HEK293T (cell line): ENCODE measurements around the gene ZBTB1.

Experiments
- CTCF ChIA-PET: fragments of 350-600 bp; formaldehyde crosslinking; extraction: SDS; loops from one replicate; lab custom pipeline; 2021; ENCODE audit warnings: antibody characterized with exemption, inconsistent platforms; lab: Yijun Ruan, JAX
- POLR2A ChIA-PET: fragments of 350-600 bp; formaldehyde crosslinking; extraction: SDS; loops from one replicate; lab custom pipeline; 2020; ENCODE audit warnings: antibody characterized with exemption, inconsistent platforms; lab: Yijun Ruan, JAX
- DNase-seq: peaks from one replicate; pipeline ENCODE4 v3.0.0; 2012; ENCODE audit warnings: mixed read lengths; ENCODE audit errors: extremely low spot score
- ARNT ChIP-seq: fragments of 450-650 bp; IDR thresholded peaks from 2 replicates; pipeline ENCODE4 v1.6.1; 2017; ENCODE audit warnings: mild to moderate bottlenecking
- BHLHE40 ChIP-seq: fragments of 450-650 bp; IDR thresholded peaks from 2 replicates; pipeline ENCODE4 v1.6.1; 2016; ENCODE audit warnings: mild to moderate bottlenecking, moderate library complexity, borderline replicate concordance
- CTBP1 ChIP-seq: fragments of 450-650 bp; IDR thresholded peaks from 2 replicates; pipeline ENCODE4 v1.6.1; 2016; ENCODE audit warnings: borderline replicate concordance
- ELF4 ChIP-seq: fragments of 450-650 bp; IDR thresholded peaks from 2 replicates; pipeline ENCODE4 v1.6.1; 2017; ENCODE audit warnings: antibody characterized with exemption
- FOXA1 ChIP-seq: fragments of 450-650 bp; IDR thresholded peaks from 2 replicates; pipeline ENCODE4 v1.6.1; 2016; ENCODE audit warnings: mild to moderate bottlenecking
- FOXK2 ChIP-seq: fragments of 450-650 bp; IDR thresholded peaks from 2 replicates; pipeline ENCODE4 v1.6.1; 2016; ENCODE audit warnings: mild to moderate bottlenecking
- FOXM1 ChIP-seq: fragments of 450-650 bp; IDR thresholded peaks from 2 replicates; pipeline ENCODE4 v1.6.1; 2017; ENCODE audit warnings: mild to moderate bottlenecking, borderline replicate concordance
- HDGF ChIP-seq: fragments of 450-650 bp; IDR thresholded peaks from 2 replicates; pipeline ENCODE4 v1.6.1; 2017; ENCODE audit warnings: antibody characterized with exemption, borderline replicate concordance
- L3MBTL2 ChIP-seq: fragments of 450-650 bp; conservative IDR thresholded peaks from 2 replicates; pipeline ENCODE4 v1.6.1; 2016; ENCODE audit warnings: mild to moderate bottlenecking
- LEF1 ChIP-seq: fragments of 450-650 bp; IDR thresholded peaks from 2 replicates; pipeline ENCODE4 v1.6.1; 2017; ENCODE audit warnings: mild to moderate bottlenecking, borderline replicate concordance
- NFRKB ChIP-seq: fragments of 450-650 bp; IDR thresholded peaks from 2 replicates; pipeline ENCODE4 v1.6.1; 2016; ENCODE audit warnings: mild to moderate bottlenecking, moderate library complexity
- SP1 ChIP-seq: fragments of 450-650 bp; IDR thresholded peaks from 2 replicates; pipeline ENCODE4 v1.6.1; 2017
- SUZ12 ChIP-seq: fragments of 450-650 bp; IDR thresholded peaks from 2 replicates; pipeline ENCODE4 v1.6.1; 2016; ENCODE audit warnings: mild to moderate bottlenecking
- TARDBP ChIP-seq: fragments of 450-650 bp; IDR thresholded peaks from 2 replicates; pipeline ENCODE4 v1.6.1; 2016
- ZNF384 ChIP-seq: fragments of 450-650 bp; IDR thresholded peaks from 2 replicates; pipeline ENCODE4 v1.6.1; 2016
- TF ChIP-seq, protein P1 (sequence below): fragments of 450-650 bp; IDR thresholded peaks from 2 replicates; pipeline ENCODE4 v1.6.1; 2016

The ZBTB1 gene

GRCh38 chr14:64474041-64474440 lies 30.5 kb upstream of the ZBTB1 start:
- ChIA-PET POLR2A (no interaction called here), CTCF (no interaction called here)
- DNase-seq, result no peak
- TF ChIP-seq NFRKB, result no peak
- TF ChIP-seq, protein P1, sequence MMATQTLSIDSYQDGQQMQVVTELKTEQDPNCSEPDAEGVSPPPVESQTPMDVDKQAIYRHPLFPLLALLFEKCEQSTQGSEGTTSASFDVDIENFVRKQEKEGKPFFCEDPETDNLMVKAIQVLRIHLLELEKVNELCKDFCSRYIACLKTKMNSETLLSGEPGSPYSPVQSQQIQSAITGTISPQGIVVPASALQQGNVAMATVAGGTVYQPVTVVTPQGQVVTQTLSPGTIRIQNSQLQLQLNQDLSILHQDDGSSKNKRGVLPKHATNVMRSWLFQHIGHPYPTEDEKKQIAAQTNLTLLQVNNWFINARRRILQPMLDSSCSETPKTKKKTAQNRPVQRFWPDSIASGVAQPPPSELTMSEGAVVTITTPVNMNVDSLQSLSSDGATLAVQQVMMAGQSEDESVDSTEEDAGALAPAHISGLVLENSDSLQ, result peak; percentile 69

DNA sequence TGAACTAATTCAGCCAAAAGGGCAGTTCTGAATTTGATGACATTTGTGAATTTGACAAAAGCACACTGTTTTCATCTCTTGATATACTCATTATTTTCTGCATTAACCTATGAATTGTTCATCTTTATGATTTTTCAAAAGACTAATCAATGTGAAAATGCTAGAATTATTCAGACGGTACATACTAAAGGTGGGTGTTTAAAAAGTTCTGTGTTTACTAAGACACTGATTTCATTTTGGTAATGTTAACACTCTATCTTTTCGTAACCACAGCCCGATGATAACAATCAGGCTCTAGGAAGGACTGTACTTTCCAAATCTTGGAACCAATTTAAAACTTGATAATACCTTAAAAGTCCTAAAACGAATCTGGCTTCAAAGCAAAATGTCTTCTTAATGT lies 29.9 kb upstream of the ZBTB1 start:
- TF ChIP-seq ZNF384 (no peak), NFRKB (no peak), FOXK2 (no peak), BHLHE40 (no peak), TARDBP (no peak), FOXM1 (no peak)

DNA sequence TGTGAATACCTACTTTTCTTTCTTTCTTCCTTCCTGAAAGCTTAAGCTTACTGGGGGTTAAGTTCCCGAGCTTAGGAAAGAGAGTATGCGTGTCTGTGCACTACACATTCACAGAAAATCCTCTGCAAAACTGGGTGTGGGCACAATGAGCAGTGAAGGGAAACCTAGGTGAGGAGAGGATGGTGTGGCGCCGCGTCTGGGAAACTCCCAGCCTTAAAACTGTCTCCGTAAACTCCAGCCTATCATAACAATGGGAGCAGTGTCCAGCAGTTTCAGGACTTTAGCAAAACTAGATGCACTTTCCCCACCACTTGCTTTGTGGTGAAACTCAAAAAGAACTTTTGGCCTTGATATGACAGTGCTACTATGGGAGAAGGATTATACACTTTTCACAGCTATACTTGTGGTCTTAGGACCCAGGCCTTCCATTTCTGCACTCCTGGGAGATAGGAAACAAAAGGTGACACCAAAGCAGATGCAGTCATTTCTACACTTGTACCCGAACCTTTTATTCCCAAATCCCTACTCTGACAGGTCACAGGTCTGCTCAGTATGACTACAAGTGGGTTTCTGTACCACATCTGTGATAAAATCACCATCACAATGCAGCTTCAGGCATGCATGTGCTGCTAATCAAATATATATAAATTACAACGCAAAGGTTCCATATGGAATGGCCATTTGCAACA lies 28.8 kb upstream of the ZBTB1 start:
- DNase-seq, result no peak
- ChIA-PET CTCF (interaction anchor here (1.2 kb wide), 1 partner anchor 10 kb away, joined by 4 read pairs; the partner anchor contains the start of gene AKAP5), POLR2A (interaction anchor here (0.8 kb wide), 1 partner anchor 30 kb away, joined by 3 read pairs; no protein-coding TSS in a partner anchor)
- TF ChIP-seq BHLHE40 (no peak), LEF1 (no peak), FOXA1 (no peak), ARNT (no peak), FOXK2 (no peak)
- TF ChIP-seq, protein P1, result no peak

More for the DNA sequence above, 29.9 kb upstream of the ZBTB1 start:
- no peak for DNase-seq
- CTCF ChIA-PET, result no interaction called here
- POLR2A ChIA-PET, result no interaction called here

- ChIA-PET CTCF (interaction anchor here (1.2 kb wide), 1 partner anchor 11 kb away, joined by 4 read pairs; the partner anchor contains the start of gene AKAP5), POLR2A (interaction anchor here (0.8 kb wide), 1 partner anchor 29 kb away, joined by 3 read pairs; no protein-coding TSS in a partner anchor)
- no peak for TF ChIP-seq ZNF384
- no peak for TF ChIP-seq BHLHE40
- TF ChIP-seq L3MBTL2, result no peak
- no peak for TF ChIP-seq HDGF
- no peak for TF ChIP-seq LEF1
- no peak for TF ChIP-seq NFRKB
- TF ChIP-seq FOXA1, result no peak
- TF ChIP-seq FOXK2, result no peak
- TF ChIP-seq ARNT, result no peak
- no peak for TF ChIP-seq FOXM1
- TF ChIP-seq, protein P1, result no peak
- no peak for TF ChIP-seq SUZ12
- no peak for TF ChIP-seq ELF4
- TF ChIP-seq SP1, result no peak
- no peak for TF ChIP-seq TARDBP
- no peak for TF ChIP-seq CTBP1
- no peak for DNase-seq
Observed at GRCh38 chr14:64476438-64476837, 28.1 kb upstream of the ZBTB1 start.

DNA sequence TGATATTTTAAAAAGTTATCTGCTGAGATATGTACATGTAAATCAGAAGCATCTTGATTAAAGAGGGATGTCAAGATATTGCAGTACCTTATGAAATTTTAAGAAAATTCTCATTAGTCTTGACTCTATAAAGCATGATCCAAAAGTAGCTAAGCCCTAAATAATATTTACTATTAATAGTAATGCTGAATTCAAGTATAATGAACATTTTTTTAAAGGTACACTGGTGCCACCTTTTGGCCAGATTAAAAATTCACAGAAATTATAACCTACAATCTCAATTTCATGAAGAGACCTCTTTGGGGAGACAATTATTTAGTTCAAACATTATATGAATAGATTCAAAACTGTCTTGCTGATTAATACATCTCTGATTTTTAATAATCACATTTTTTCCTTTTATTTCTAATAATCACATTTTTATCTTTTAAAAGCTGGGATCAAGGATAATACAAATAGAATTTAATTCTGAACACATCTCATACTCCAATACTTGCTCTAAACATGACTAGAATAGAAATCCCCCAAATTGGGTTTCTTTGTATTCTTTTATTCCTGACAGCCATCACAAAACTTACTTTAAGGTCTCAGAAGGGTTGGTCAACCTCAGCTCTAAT lies 25.8 kb upstream of the ZBTB1 start:
- no peak for TF ChIP-seq ELF4
- TF ChIP-seq SUZ12, result no peak
- TF ChIP-seq, protein P1, result no peak
- TF ChIP-seq NFRKB, result no peak
- no peak for TF ChIP-seq ARNT
- TF ChIP-seq FOXA1, result no peak
- no peak for TF ChIP-seq ZNF384
- TF ChIP-seq LEF1, result no peak
- TF ChIP-seq TARDBP, result no peak
- TF ChIP-seq CTBP1, result no peak
- no peak for TF ChIP-seq HDGF
- no peak for TF ChIP-seq L3MBTL2
- TF ChIP-seq FOXK2, result no peak
- TF ChIP-seq FOXM1, result no peak
- TF ChIP-seq SP1, result no peak
- no peak for TF ChIP-seq BHLHE40
- CTCF ChIA-PET, result interaction anchor here (0.6 to 1.1 kb wide), 4 partner anchors 18 to 414 kb away, joined by 3 to 4 read pairs (median 3); no protein-coding TSS in a partner anchor
- no peak for DNase-seq
- POLR2A ChIA-PET, result interaction anchor here (1.2 kb wide), 1 partner anchor 23 kb away, joined by 3 read pairs; no protein-coding TSS in a partner anchor
